ENCODE results near the gene ATP2C2. TPM values are rescaled to one million over a fixed set of nuclear protein-coding genes. Genes with fewer than 3 reads are reported as not detected.

ATP2C2 gene
- total and polyA plus RNA-seq, 12 donors, result 0.07 to 2.2 (median 0.54) TPM; not detected in 2

DNA sequence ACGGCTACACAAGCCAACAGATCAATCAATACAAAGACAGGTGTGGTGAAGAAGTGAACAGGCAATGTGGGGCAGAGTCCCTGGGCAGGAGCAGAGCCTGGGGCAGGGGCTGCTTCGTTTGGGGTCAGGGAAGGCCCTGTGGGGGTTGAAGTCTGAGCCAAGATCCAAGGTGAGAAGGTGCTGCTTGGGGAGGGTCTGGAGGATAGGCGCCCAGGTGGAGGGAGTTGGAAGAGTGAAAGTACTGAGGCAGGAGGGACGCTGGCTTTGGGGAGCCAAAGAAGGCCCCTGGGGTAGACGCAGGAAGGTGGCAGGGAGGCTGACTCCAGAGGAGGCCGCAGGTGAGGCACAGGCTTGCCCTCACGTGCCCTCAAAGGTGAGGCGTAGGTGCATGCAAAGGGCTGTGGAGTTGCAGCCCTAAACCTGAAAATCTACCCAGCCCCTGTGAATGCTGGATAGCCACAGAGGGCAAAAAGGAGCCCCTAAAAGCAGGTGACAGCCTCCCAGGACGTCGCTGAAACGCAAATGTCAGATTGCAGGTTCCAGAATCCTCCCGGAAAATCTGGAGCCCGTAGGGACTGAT, 40.3 kb upstream of the ATP2C2 start:
- no peaks in the 10 kb centered on the region for H3K9me3 ChIP-seq (replicated peaks in 1 of 3)
- no peak overlapping the region for H3K4me3 ChIP-seq
- TF ChIP-seq POLR2A (IDR thresholded peaks at IDR 0.05), result no peak
- TF ChIP-seq, protein P1, sequence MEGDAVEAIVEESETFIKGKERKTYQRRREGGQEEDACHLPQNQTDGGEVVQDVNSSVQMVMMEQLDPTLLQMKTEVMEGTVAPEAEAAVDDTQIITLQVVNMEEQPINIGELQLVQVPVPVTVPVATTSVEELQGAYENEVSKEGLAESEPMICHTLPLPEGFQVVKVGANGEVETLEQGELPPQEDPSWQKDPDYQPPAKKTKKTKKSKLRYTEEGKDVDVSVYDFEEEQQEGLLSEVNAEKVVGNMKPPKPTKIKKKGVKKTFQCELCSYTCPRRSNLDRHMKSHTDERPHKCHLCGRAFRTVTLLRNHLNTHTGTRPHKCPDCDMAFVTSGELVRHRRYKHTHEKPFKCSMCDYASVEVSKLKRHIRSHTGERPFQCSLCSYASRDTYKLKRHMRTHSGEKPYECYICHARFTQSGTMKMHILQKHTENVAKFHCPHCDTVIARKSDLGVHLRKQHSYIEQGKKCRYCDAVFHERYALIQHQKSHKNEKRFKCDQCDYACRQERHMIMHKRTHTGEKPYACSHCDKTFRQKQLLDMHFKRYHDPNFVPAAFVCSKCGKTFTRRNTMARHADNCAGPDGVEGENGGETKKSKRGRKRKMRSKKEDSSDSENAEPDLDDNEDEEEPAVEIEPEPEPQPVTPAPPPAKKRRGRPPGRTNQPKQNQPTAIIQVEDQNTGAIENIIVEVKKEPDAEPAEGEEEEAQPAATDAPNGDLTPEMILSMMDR (IDR thresholded peaks at IDR 0.05), result no peak
- intact Hi-C loops (cut with DNase I), result no loop called here
- no peaks in the 10 kb centered on the region for H3K4me1 ChIP-seq (replicated peaks in 1 of 2)
- no peaks in the 10 kb centered on the region for H3K27me3 ChIP-seq
- no peaks in the 10 kb centered on the region for H3K36me3 ChIP-seq (replicated peaks in 1 of 2)
- 75 to 83% (median 78%) methylated on average over 12 to 13 of the region's 13 CpGs for WGBS, 4 donors
- DNase-seq, result no peak
- H3K27ac ChIP-seq, result no peak overlapping the region

DNA sequence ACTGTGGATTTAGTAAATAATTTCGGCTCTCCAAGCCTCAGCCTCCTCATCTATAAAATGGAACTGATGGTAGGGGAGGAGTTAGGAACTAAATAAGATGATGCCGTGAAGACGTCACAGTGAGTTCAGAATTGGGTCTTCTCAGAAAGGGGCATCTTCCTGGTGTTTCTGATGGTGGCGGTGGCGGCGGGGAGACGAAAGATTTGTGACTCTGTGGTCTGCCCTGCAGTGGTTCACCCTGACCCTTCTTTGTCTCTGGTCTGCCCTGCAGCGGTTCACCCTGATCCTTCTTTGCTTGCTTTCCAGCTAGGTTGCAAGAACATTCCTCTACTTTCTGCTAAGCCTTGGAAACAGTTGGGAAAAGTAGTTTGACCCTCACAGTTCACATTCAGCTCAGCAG, 39.3 kb upstream of the ATP2C2 start:
- H3K4me1 ChIP-seq (replicated peaks in 1 of 2), result no peaks in the 10 kb centered on the region
- no peaks in the 10 kb centered on the region for H3K9me3 ChIP-seq (replicated peaks in 1 of 3)
- intact Hi-C loops (cut with DNase I), result no loop called here
- TF ChIP-seq, protein P1 (IDR thresholded peaks at IDR 0.05), result no peak
- TF ChIP-seq POLR2A (IDR thresholded peaks at IDR 0.05), result no peak
- DNase-seq, result no peak
- no peak overlapping the region for H3K27ac ChIP-seq
- H3K27me3 ChIP-seq, result no peaks in the 10 kb centered on the region
- no peak overlapping the region for H3K4me3 ChIP-seq
- WGBS, 4 donors, result 83 to 91% (median 90%) methylated on average over 8 of the region's 8 CpGs
- no peaks in the 10 kb centered on the region for H3K36me3 ChIP-seq (replicated peaks in 1 of 2)

DNA sequence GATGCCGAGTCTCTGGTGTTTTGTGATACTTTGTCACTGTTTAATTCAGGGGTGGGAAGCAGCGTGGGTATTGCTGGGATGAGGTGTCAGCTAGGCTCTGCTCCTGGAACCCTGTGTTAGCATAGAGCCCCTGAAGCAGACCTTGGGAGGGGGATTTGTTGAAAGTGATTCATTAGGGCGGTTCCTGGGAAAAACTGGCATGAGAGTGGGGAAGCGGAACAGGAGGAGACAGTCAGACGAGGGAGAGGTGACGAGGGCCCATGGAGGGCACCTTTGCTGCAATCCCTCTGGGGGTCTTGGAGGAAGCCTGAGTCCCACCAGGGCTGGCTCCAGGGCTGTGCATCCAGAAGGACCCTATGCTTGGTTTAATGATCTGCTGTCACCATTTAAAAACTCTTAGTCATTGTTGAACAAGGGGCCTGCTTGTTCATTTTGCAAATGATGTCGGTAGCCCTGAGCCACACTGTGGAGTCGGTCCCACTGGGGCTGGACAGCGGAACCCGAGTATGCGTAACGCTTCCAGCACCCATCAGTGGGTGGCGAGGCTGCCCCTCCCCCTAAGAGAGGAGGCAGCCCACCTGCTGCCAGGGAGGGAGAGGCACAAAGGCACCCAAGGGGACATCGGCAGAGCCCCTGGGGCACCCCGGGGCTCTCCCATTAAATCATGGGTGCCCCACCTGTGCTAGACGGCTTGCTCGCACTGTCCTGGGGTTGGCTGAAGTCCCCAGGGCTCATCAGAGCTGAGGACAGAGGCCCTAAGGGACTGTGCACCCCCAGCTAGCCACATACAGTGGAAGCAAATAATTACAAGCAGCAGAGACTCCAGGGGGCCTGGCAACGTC, 38.3 kb upstream of the ATP2C2 start:
- no peaks in the 10 kb centered on the region for H3K27me3 ChIP-seq
- 76 to 82% (median 78%) methylated on average over 17 to 18 of the region's 18 CpGs for WGBS, 4 donors
- no peaks in the 10 kb centered on the region for H3K36me3 ChIP-seq (replicated peaks in 1 of 2)
- H3K4me3 ChIP-seq, result no peak overlapping the region
- no peak for TF ChIP-seq POLR2A (IDR thresholded peaks at IDR 0.05)
- TF ChIP-seq, protein P1 (IDR thresholded peaks at IDR 0.05), result no peak
- no peaks in the 10 kb centered on the region for H3K4me1 ChIP-seq (replicated peaks in 1 of 2)
- DNase-seq, result no peak
- no peak overlapping the region for H3K27ac ChIP-seq
- H3K9me3 ChIP-seq (replicated peaks in 1 of 3), result no peaks in the 10 kb centered on the region
- intact Hi-C loops (cut with DNase I), result no loop called here

DNA sequence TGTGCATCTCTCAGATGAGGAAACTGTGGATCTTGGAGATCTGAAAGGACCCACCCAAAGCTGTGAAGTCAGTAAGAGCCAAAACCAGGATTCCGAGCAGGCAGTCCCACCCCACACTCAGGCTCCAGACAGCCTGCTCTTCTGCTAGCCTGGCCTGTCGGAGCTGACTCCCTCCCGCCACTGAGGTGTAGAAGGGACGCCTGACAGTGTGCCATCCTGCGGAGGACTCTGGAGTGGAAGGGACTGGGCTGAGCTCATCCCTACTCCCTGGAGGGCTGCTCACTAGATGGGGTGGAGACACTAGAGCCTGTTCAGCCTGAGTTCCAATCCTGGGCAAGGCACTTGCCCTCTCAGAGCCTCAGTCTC, 37.7 kb upstream of the ATP2C2 start:
- intact Hi-C loops (cut with DNase I), result no loop called here
- 88 to 100% (median 97%) methylated on average over 3 to 5 of the region's 5 CpGs for WGBS, 4 donors

More for the DNA sequence above, 37.7 kb upstream of the ATP2C2 start:
- Histone ChIP-seq H3K27ac (no peak overlapping the region), H3K4me1 (replicated peaks in 1 of 2) (no peaks in the 10 kb centered on the region), H3K27me3 (no peaks in the 10 kb centered on the region), H3K4me3 (no peak overlapping the region), H3K36me3 (replicated peaks in 1 of 2) (no peaks in the 10 kb centered on the region), H3K9me3 (replicated peaks in 1 of 3) (no peaks in the 10 kb centered on the region)
- DNase-seq, result no peak
- TF ChIP-seq POLR2A (IDR thresholded peaks at IDR 0.05), result no peak
- TF ChIP-seq, protein P1 (IDR thresholded peaks at IDR 0.05), result no peak
